Bronchial epithelial cell (primary cell): ENCODE measurements around the gene SZRD1. TPM values are rescaled to one million over a fixed set of nuclear protein-coding genes. Genes with fewer than 3 reads are reported as not detected.

Source experiments
- DNase-seq: peaks from one replicate; pipeline ENCODE4 v3.0.0-alpha.2; 2010; ENCODE audit warnings: low read depth
- FAIRE-seq: peaks from 2 replicates; lab custom pipeline; 2011; peaks lifted over from hg19 to GRCh38; lab: Jason Lieb, UNC
- H3K27me3 ChIP-seq: 2 replicates; pipeline ENCODE4 v1.5.1; 2011; ENCODE audit warnings: low read length; ENCODE audit not compliant: control insufficient read depth, insufficient read depth
- H3K36me3 ChIP-seq: 2 replicates; pipeline ENCODE4 v1.5.1; 2011; ENCODE audit warnings: low read length; ENCODE audit not compliant: control insufficient read depth, insufficient read depth
- H3K4me3 ChIP-seq: 2 replicates; pipeline ENCODE4 v1.5.1; 2011; ENCODE audit warnings: mild to moderate bottlenecking, low read depth, low read length, control low read depth
- CTCF ChIP-seq: IDR thresholded peaks from 2 replicates; pipeline ENCODE4 v1.5.1; 2011; ENCODE audit warnings: mild to moderate bottlenecking, moderate library complexity, low read length, control low read depth, inconsistent platforms; ENCODE audit not compliant: insufficient read depth, severe bottlenecking
- total RNA-seq: library from RNA; depleted of rRNA; stranded (reverse); fragments of >200 nt; gene quantifications from 2 replicates; pipeline ENCODE4 v1.2.1, GENCODE V29; 2014

Gene SZRD1
- total RNA-seq, 1 donor from 2014 or later, result 10.8 TPM

GRCh38 chr1:16372535-16373285 lies 5.7 kb downstream of the SZRD1 start:
- TF ChIP-seq CTCF, result no peak
- peaks cover 3% of the 10 kb centered on the region for H3K36me3 ChIP-seq
- DNase-seq, result no peak
- no peaks in the 10 kb centered on the region for H3K27me3 ChIP-seq
- H3K4me3 ChIP-seq, result no peak overlapping the region
- FAIRE-seq, result no peak

- DNase-seq (no peak), FAIRE-seq (no peak)
- no peaks in the 10 kb centered on the region for H3K27me3 ChIP-seq
- no peak for TF ChIP-seq CTCF
- H3K4me3 ChIP-seq, result no peak overlapping the region
- H3K36me3 ChIP-seq, result peaks cover 3% of the 10 kb centered on the region
Observed at GRCh38 chr1:16374266-16374665, 7.2 kb downstream of the SZRD1 start.

GRCh38 chr1:16375521-16376340 lies 8.7 kb downstream of the SZRD1 start:
- no peaks in the 10 kb centered on the region for H3K27me3 ChIP-seq
- peaks cover 3% of the 10 kb centered on the region for H3K36me3 ChIP-seq
- DNase-seq (no peak), FAIRE-seq (no peak)
- no peak overlapping the region for H3K4me3 ChIP-seq
- no peak for TF ChIP-seq CTCF

GRCh38 chr1:16376971-16377370 lies 9.9 kb downstream of the SZRD1 start:
- DNase-seq (no peak), FAIRE-seq (no peak)
- H3K36me3 ChIP-seq, result peaks cover 3% of the 10 kb centered on the region
- H3K4me3 ChIP-seq, result no peak overlapping the region
- H3K27me3 ChIP-seq, result no peaks in the 10 kb centered on the region
- no peak for TF ChIP-seq CTCF

GRCh38 chr1:16378443-16378842 lies 11.4 kb downstream of the SZRD1 start:
- no peak for TF ChIP-seq CTCF
- Histone ChIP-seq H3K27me3 (no peaks in the 10 kb centered on the region), H3K36me3 (peaks cover 1% of the 10 kb centered on the region), H3K4me3 (no peak overlapping the region)
- FAIRE-seq, result no peak
- DNase-seq, result no peak
